ENCODE results near the gene CLMN. TPM values are rescaled to one million over a fixed set of nuclear protein-coding genes. Genes with fewer than 3 reads are reported as not detected.

The CLMN gene
- polyA plus RNA-seq, 1 donor from 2014 or later, result 0.57 TPM

- Histone ChIP-seq H3K9me2 (ENCODE audit: insufficient read depth, low read length) (no peaks in the 10 kb centered on the region), H3K79me2 (replicated peaks; ENCODE audit: insufficient read depth, low read length) (no peaks in the 10 kb centered on the region), H3K27me3 (ENCODE audit: insufficient read depth, low read depth, low read length) (no peaks in the 10 kb centered on the region), H2AFZ (ENCODE audit: low read depth, low read length) (no peak overlapping the region), H3F3A (ENCODE audit: insufficient read depth, low read length, poor library complexity, severe bottlenecking) (no peaks in the 10 kb centered on the region), H3K4me2 (ENCODE audit: low read length) (no peak overlapping the region), H4K20me1 (ENCODE audit: insufficient read depth) (no peaks in the 10 kb centered on the region), H3K36me3 (ENCODE audit: insufficient read depth, low read length) (no peaks in the 10 kb centered on the region), H3K9ac (ENCODE audit: low read length) (no peak overlapping the region), H3K27ac (ENCODE audit: low read length) (no peak overlapping the region), H3K4me3 (ENCODE audit: low read length) (no peak overlapping the region), H3K9me3 (ENCODE audit: low read length) (no peaks in the 10 kb centered on the region)
- no peak for TF ChIP-seq CTCF (IDR thresholded peaks at IDR 0.05; ENCODE audit: poor library complexity, severe bottlenecking)
- no peak for TF ChIP-seq POLR2AphosphoS5 (IDR thresholded peaks at IDR 0.05)
- no peak for TF ChIP-seq TAF1 (IDR thresholded peaks at IDR 0.05; ENCODE audit: low read depth)
- no peak for TF ChIP-seq REST (IDR thresholded peaks at IDR 0.05; ENCODE audit: borderline replicate concordance)
- TF ChIP-seq SMC3 (conservative IDR thresholded peaks at IDR 0.05; ENCODE audit: poor library complexity), result no peak
- no peak for TF ChIP-seq MXI1 (conservative IDR thresholded peaks at IDR 0.05; ENCODE audit: poor library complexity, severe bottlenecking)
- TF ChIP-seq EZH2 (IDR thresholded peaks at IDR 0.05; ENCODE audit: borderline replicate concordance, insufficient read depth, low read length, poor library complexity, severe bottlenecking), result no peak
- no peak for TF ChIP-seq EP300 (conservative IDR thresholded peaks at IDR 0.05; ENCODE audit: poor library complexity, severe bottlenecking)
Measured at GRCh38 chr14:95211721-95212504, 107.8 kb downstream of the CLMN start.

- no peak overlapping the region for H2AFZ ChIP-seq (ENCODE audit: low read depth, low read length)
- TF ChIP-seq EZH2 (IDR thresholded peaks at IDR 0.05; ENCODE audit: borderline replicate concordance, insufficient read depth, low read length, poor library complexity, severe bottlenecking) (no peak), RAD21 (conservative IDR thresholded peaks at IDR 0.05) (no peak), CTCF (IDR thresholded peaks at IDR 0.05; ENCODE audit: poor library complexity, severe bottlenecking) (no peak), TAF1 (IDR thresholded peaks at IDR 0.05; ENCODE audit: low read depth) (no peak), EP300 (conservative IDR thresholded peaks at IDR 0.05; ENCODE audit: poor library complexity, severe bottlenecking) (no peak), MXI1 (conservative IDR thresholded peaks at IDR 0.05; ENCODE audit: poor library complexity, severe bottlenecking) (no peak), POLR2AphosphoS5 (IDR thresholded peaks at IDR 0.05) (no peak), SMC3 (conservative IDR thresholded peaks at IDR 0.05; ENCODE audit: poor library complexity) (no peak)
- H3F3A ChIP-seq (ENCODE audit: insufficient read depth, low read length, poor library complexity, severe bottlenecking), result no peaks in the 10 kb centered on the region
- no peak overlapping the region for H3K4me3 ChIP-seq (ENCODE audit: low read length)
- no peak overlapping the region for H3K9ac ChIP-seq (ENCODE audit: low read length)
- H3K36me3 ChIP-seq (ENCODE audit: insufficient read depth, low read length), result no peaks in the 10 kb centered on the region
- no peak overlapping the region for H3K27ac ChIP-seq (ENCODE audit: low read length)
- no peaks in the 10 kb centered on the region for H4K20me1 ChIP-seq (ENCODE audit: insufficient read depth)
- no peaks in the 10 kb centered on the region for H3K9me2 ChIP-seq (ENCODE audit: insufficient read depth, low read length)
- H3K4me2 ChIP-seq (ENCODE audit: low read length), result no peak overlapping the region
- H3K27me3 ChIP-seq (ENCODE audit: insufficient read depth, low read depth, low read length), result no peaks in the 10 kb centered on the region
- no peaks in the 10 kb centered on the region for H3K79me2 ChIP-seq (replicated peaks; ENCODE audit: insufficient read depth, low read length)
- no peaks in the 10 kb centered on the region for H3K9me3 ChIP-seq (ENCODE audit: low read length)
Measured at GRCh38 chr14:95210699-95211098, 109.0 kb downstream of the CLMN start.

Measured in neural cell (in vitro differentiated cells).